HEK293 (cell line): ENCODE measurements around the gene SAT1.

ENCODE experiments used
- BCL11A ChIP-seq: fragments of 450-650 bp; formaldehyde crosslinking; IDR thresholded peaks from 2 replicates; pipeline ENCODE4 v1.5.1; 2016; ENCODE audit warnings: low read depth, missing biosample characterization, missing genetic modification characterization
- EGR2 ChIP-seq: fragments of 450-650 bp; formaldehyde crosslinking; IDR thresholded peaks from 2 replicates; pipeline ENCODE4 v1.5.1; 2016; ENCODE audit warnings: low read depth, missing biosample characterization, missing genetic modification characterization
- FEZF1 ChIP-seq: fragments of 450-650 bp; formaldehyde crosslinking; IDR thresholded peaks from 2 replicates; pipeline ENCODE4 v1.5.1; 2016; ENCODE audit warnings: missing biosample characterization, missing genetic modification characterization
- GFI1B ChIP-seq: fragments of 450-650 bp; formaldehyde crosslinking; IDR thresholded peaks from 2 replicates; pipeline ENCODE4 v1.5.1; 2016; ENCODE audit warnings: missing biosample characterization, missing genetic modification characterization
- GLI4 ChIP-seq: fragments of 450-650 bp; formaldehyde crosslinking; IDR thresholded peaks from 2 replicates; pipeline ENCODE4 v1.5.1; 2016; ENCODE audit warnings: missing biosample characterization, missing genetic modification characterization
- HOXC10 ChIP-seq: sonication (generic); formaldehyde crosslinking; IDR thresholded peaks from 2 replicates; pipeline ENCODE4 v1.8.1; 2023; ENCODE audit warnings: mild to moderate bottlenecking, missing genetic modification reagents
- SP3 ChIP-seq: fragments of 450-650 bp; formaldehyde crosslinking; IDR thresholded peaks from 2 replicates; pipeline ENCODE4 v1.5.1; 2016; ENCODE audit warnings: missing biosample characterization, missing genetic modification characterization
- ZBTB1 ChIP-seq: fragments of 450-650 bp; formaldehyde crosslinking; IDR thresholded peaks from 2 replicates; pipeline ENCODE4 v1.5.1; 2016; ENCODE audit warnings: missing biosample characterization, missing genetic modification characterization
- ZBTB17 ChIP-seq: fragments of 450-650 bp; formaldehyde crosslinking; IDR thresholded peaks from 2 replicates; pipeline ENCODE4 v1.5.1; 2016; ENCODE audit warnings: missing biosample characterization, missing genetic modification characterization
- ZBTB48 ChIP-seq: fragments of 450-650 bp; formaldehyde crosslinking; IDR thresholded peaks from 2 replicates; pipeline ENCODE4 v1.5.1; 2016; ENCODE audit warnings: missing biosample characterization, missing genetic modification characterization
- ZFP3 ChIP-seq: fragments of 450-650 bp; formaldehyde crosslinking; IDR thresholded peaks from 2 replicates; pipeline ENCODE4 v1.5.1; 2016; ENCODE audit warnings: low read depth, missing biosample characterization, missing genetic modification characterization
- ZNF140 ChIP-seq: fragments of 450-650 bp; formaldehyde crosslinking; IDR thresholded peaks from 2 replicates; pipeline ENCODE4 v1.5.1; 2016; ENCODE audit warnings: missing biosample characterization, missing genetic modification characterization
- ZNF155 ChIP-seq: fragments of 450-650 bp; formaldehyde crosslinking; IDR thresholded peaks from 2 replicates; pipeline ENCODE4 v1.5.1; 2016; ENCODE audit warnings: missing biosample characterization, missing genetic modification characterization
- ZNF174 ChIP-seq: fragments of 450-650 bp; formaldehyde crosslinking; IDR thresholded peaks from 2 replicates; pipeline ENCODE4 v1.5.0; 2017; ENCODE audit warnings: missing biosample characterization, mild to moderate bottlenecking, missing genetic modification characterization
- ZNF221 ChIP-seq: fragments of 450-650 bp; formaldehyde crosslinking; IDR thresholded peaks from 2 replicates; pipeline ENCODE4 v1.5.1; 2017; ENCODE audit warnings: missing biosample characterization, missing genetic modification characterization, borderline replicate concordance
- ZNF266 ChIP-seq: fragments of 450-650 bp; formaldehyde crosslinking; IDR thresholded peaks from 2 replicates; pipeline ENCODE4 v1.5.1; 2016; ENCODE audit warnings: missing biosample characterization, missing genetic modification characterization, low read depth
- ZNF311 ChIP-seq: fragments of 450-650 bp; formaldehyde crosslinking; IDR thresholded peaks from 2 replicates; pipeline ENCODE4 v1.5.1; 2017; ENCODE audit warnings: missing biosample characterization, missing genetic modification characterization, borderline replicate concordance
- ZNF366 ChIP-seq: fragments of 450-650 bp; formaldehyde crosslinking; conservative IDR thresholded peaks from 2 replicates; pipeline ENCODE4 v1.5.1; 2016; ENCODE audit warnings: missing biosample characterization, missing genetic modification characterization
- ZNF529 ChIP-seq: fragments of 450-650 bp; formaldehyde crosslinking; IDR thresholded peaks from 2 replicates; pipeline ENCODE4 v1.5.1; 2017; ENCODE audit warnings: missing genetic modification characterization, missing biosample characterization; ENCODE audit not compliant: insufficient replicate concordance
- ZNF560 ChIP-seq: fragments of 450-650 bp; formaldehyde crosslinking; IDR thresholded peaks from 2 replicates; pipeline ENCODE4 v1.5.1; 2017; ENCODE audit warnings: missing biosample characterization, missing genetic modification characterization, borderline replicate concordance
- ZNF621 ChIP-seq: fragments of 450-650 bp; formaldehyde crosslinking; IDR thresholded peaks from 2 replicates; pipeline ENCODE4 v1.5.1; 2017; ENCODE audit warnings: missing biosample characterization, missing genetic modification characterization
- ZNF658 ChIP-seq: fragments of 450-650 bp; formaldehyde crosslinking; IDR thresholded peaks from 2 replicates; pipeline ENCODE4; 2016; ENCODE audit warnings: missing biosample characterization, missing genetic modification characterization
- ZNF660 ChIP-seq: fragments of 450-650 bp; IDR thresholded peaks from 2 replicates; pipeline ENCODE4 v1.5.1; 2018; ENCODE audit warnings: missing biosample characterization, mild to moderate bottlenecking, missing genetic modification characterization
- ZSCAN23 ChIP-seq: fragments of 450-650 bp; formaldehyde crosslinking; IDR thresholded peaks from 2 replicates; pipeline ENCODE4 v1.5.1; 2016; ENCODE audit warnings: missing biosample characterization, missing genetic modification characterization
- TF ChIP-seq, protein P1 (sequence below): fragments of 450-650 bp; formaldehyde crosslinking; IDR thresholded peaks from 2 replicates; pipeline ENCODE4 v1.5.1; 2016; ENCODE audit warnings: missing biosample characterization, missing genetic modification characterization
- TF ChIP-seq, protein P2 (sequence below): fragments of 450-650 bp; formaldehyde crosslinking; IDR thresholded peaks from 2 replicates; pipeline ENCODE4 v1.5.1; 2016; ENCODE audit warnings: missing biosample characterization, missing genetic modification characterization
- TF ChIP-seq, protein P3 (sequence below): fragments of 450-650 bp; formaldehyde crosslinking; IDR thresholded peaks from 2 replicates; pipeline ENCODE4 v1.5.1; 2017; ENCODE audit warnings: missing biosample characterization, missing genetic modification characterization
- TF ChIP-seq, protein P4 (sequence below): fragments of 450-650 bp; formaldehyde crosslinking; IDR thresholded peaks from 2 replicates; pipeline ENCODE4 v1.5.1; 2016; ENCODE audit warnings: missing biosample characterization, missing genetic modification characterization, borderline replicate concordance
- TF ChIP-seq, protein P5 (sequence below): sonication (generic); formaldehyde crosslinking; IDR thresholded peaks from 2 replicates; pipeline ENCODE4 v1.8.1; 2022; ENCODE audit warnings: mild to moderate bottlenecking, moderate library complexity, missing genetic modification reagents
- TF ChIP-seq, protein P6 (sequence below): fragments of 450-650 bp; formaldehyde crosslinking; IDR thresholded peaks from 2 replicates; pipeline ENCODE4 v1.5.1; 2016; ENCODE audit warnings: missing biosample characterization, missing genetic modification characterization
- TF ChIP-seq, protein P7 (sequence below): fragments of 450-650 bp; formaldehyde crosslinking; IDR thresholded peaks from 2 replicates; pipeline ENCODE4 v1.5.1; 2017; ENCODE audit warnings: missing biosample characterization, missing genetic modification characterization

SAT1 gene

DNA sequence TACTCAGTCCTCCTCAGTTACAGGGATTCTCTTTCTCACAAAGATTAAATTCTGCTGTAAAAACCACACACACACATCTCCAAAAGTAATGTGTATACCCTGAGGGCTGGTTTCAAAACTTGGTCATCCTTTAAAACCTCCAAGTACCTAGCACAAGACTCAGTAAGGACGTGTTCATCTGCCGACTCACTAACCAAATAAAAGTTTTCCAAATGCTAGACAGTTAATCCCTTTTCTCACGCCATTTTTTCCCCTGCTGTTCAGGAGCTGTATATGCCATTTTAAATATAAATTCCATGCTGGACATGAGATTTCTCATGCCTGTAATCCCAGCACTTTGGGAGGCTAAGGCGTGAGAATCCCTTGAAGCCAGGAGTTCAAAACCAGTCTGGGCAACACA is 3.9 kb upstream of the SAT1 start (continued):
- TF ChIP-seq, protein P1, sequence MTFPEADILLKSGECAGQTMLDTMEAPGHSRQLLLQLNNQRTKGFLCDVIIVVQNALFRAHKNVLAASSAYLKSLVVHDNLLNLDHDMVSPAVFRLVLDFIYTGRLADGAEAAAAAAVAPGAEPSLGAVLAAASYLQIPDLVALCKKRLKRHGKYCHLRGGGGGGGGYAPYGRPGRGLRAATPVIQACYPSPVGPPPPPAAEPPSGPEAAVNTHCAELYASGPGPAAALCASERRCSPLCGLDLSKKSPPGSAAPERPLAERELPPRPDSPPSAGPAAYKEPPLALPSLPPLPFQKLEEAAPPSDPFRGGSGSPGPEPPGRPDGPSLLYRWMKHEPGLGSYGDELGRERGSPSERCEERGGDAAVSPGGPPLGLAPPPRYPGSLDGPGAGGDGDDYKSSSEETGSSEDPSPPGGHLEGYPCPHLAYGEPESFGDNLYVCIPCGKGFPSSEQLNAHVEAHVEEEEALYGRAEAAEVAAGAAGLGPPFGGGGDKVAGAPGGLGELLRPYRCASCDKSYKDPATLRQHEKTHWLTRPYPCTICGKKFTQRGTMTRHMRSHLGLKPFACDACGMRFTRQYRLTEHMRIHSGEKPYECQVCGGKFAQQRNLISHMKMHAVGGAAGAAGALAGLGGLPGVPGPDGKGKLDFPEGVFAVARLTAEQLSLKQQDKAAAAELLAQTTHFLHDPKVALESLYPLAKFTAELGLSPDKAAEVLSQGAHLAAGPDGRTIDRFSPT (tag by site-specific recombination): no peak
- TF ChIP-seq ZNF529 (tag by site-specific recombination) (no peak), HOXC10 (CRISPR knock-in tag) (no peak), EGR2 (tag by site-specific recombination) (no peak), ZNF660 (no peak), ZNF621 (tag by site-specific recombination) (no peak), ZNF221 (tag by site-specific recombination) (no peak), ZBTB48 (no peak), ZNF140 (tag by site-specific recombination) (no peak), ZNF658 (tag by site-specific recombination) (no peak), ZNF311 (tag by site-specific recombination) (no peak), FEZF1 (tag by site-specific recombination) (peak; percentile 20; the same call in 1 of the 2 replicates), ZNF266 (no peak), ZNF560 (tag by site-specific recombination) (no peak), GLI4 (tag by site-specific recombination) (no peak), ZBTB17 (tag by site-specific recombination) (peak; percentile 34), ZBTB1 (tag by site-specific recombination) (no peak), ZSCAN23 (no peak), SP3 (tag by site-specific recombination) (no peak), ZFP3 (tag by site-specific recombination) (no peak), GFI1B (tag by site-specific recombination) (no peak), ZNF366 (tag by site-specific recombination) (0 out of 2 replicates have a peak, but pooled peaks have one; percentile 13), BCL11A (no peak), ZNF174 (tag by site-specific recombination) (no peak), ZNF155 (tag by site-specific recombination) (no peak)
- TF ChIP-seq, protein P2, sequence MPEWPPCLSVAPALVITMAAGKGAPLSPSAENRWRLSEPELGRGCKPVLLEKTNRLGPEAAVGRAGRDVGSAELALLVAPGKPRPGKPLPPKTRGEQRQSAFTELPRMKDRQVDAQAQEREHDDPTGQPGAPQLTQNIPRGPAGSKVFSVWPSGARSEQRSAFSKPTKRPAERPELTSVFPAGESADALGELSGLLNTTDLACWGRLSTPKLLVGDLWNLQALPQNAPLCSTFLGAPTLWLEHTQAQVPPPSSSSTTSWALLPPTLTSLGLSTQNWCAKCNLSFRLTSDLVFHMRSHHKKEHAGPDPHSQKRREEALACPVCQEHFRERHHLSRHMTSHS: no peak
- TF ChIP-seq, protein P3, sequence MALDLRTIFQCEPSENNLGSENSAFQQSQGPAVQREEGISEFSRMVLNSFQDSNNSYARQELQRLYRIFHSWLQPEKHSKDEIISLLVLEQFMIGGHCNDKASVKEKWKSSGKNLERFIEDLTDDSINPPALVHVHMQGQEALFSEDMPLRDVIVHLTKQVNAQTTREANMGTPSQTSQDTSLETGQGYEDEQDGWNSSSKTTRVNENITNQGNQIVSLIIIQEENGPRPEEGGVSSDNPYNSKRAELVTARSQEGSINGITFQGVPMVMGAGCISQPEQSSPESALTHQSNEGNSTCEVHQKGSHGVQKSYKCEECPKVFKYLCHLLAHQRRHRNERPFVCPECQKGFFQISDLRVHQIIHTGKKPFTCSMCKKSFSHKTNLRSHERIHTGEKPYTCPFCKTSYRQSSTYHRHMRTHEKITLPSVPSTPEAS (tag by site-specific recombination): no peak
- TF ChIP-seq, protein P4, sequence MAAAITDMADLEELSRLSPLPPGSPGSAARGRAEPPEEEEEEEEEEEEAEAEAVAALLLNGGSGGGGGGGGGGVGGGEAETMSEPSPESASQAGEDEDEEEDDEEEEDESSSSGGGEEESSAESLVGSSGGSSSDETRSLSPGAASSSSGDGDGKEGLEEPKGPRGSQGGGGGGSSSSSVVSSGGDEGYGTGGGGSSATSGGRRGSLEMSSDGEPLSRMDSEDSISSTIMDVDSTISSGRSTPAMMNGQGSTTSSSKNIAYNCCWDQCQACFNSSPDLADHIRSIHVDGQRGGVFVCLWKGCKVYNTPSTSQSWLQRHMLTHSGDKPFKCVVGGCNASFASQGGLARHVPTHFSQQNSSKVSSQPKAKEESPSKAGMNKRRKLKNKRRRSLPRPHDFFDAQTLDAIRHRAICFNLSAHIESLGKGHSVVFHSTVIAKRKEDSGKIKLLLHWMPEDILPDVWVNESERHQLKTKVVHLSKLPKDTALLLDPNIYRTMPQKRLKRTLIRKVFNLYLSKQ (tag by site-specific recombination): no peak
- TF ChIP-seq, protein P5, sequence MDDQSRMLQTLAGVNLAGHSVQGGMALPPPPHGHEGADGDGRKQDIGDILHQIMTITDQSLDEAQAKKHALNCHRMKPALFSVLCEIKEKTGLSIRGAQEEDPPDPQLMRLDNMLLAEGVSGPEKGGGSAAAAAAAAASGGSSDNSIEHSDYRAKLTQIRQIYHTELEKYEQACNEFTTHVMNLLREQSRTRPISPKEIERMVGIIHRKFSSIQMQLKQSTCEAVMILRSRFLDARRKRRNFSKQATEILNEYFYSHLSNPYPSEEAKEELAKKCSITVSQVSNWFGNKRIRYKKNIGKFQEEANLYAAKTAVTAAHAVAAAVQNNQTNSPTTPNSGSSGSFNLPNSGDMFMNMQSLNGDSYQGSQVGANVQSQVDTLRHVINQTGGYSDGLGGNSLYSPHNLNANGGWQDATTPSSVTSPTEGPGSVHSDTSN (CRISPR knock-in tag): no peak
- TF ChIP-seq, protein P6, sequence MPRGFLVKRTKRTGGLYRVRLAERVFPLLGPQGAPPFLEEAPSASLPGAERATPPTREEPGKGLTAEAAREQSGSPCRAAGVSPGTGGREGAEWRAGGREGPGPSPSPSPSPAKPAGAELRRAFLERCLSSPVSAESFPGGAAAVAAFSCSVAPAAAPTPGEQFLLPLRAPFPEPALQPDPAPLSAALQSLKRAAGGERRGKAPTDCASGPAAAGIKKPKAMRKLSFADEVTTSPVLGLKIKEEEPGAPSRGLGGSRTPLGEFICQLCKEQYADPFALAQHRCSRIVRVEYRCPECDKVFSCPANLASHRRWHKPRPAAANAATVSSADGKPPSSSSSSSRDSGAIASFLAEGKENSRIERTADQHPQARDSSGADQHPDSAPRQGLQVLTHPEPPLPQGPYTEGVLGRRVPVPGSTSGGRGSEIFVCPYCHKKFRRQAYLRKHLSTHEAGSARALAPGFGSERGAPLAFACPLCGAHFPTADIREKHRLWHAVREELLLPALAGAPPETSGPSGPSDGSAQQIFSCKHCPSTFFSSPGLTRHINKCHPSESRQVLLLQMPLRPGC (tag by site-specific recombination): no peak
- TF ChIP-seq, protein P7, sequence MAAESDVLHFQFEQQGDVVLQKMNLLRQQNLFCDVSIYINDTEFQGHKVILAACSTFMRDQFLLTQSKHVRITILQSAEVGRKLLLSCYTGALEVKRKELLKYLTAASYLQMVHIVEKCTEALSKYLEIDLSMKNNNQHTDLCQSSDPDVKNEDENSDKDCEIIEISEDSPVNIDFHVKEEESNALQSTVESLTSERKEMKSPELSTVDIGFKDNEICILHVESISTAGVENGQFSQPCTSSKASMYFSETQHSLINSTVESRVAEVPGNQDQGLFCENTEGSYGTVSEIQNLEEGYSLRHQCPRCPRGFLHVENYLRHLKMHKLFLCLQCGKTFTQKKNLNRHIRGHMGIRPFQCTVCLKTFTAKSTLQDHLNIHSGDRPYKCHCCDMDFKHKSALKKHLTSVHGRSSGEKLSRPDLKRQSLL (tag by site-specific recombination): no peak
